Measurements from ENCODE around the gene KMT2D.

KMT2D gene, protein sequence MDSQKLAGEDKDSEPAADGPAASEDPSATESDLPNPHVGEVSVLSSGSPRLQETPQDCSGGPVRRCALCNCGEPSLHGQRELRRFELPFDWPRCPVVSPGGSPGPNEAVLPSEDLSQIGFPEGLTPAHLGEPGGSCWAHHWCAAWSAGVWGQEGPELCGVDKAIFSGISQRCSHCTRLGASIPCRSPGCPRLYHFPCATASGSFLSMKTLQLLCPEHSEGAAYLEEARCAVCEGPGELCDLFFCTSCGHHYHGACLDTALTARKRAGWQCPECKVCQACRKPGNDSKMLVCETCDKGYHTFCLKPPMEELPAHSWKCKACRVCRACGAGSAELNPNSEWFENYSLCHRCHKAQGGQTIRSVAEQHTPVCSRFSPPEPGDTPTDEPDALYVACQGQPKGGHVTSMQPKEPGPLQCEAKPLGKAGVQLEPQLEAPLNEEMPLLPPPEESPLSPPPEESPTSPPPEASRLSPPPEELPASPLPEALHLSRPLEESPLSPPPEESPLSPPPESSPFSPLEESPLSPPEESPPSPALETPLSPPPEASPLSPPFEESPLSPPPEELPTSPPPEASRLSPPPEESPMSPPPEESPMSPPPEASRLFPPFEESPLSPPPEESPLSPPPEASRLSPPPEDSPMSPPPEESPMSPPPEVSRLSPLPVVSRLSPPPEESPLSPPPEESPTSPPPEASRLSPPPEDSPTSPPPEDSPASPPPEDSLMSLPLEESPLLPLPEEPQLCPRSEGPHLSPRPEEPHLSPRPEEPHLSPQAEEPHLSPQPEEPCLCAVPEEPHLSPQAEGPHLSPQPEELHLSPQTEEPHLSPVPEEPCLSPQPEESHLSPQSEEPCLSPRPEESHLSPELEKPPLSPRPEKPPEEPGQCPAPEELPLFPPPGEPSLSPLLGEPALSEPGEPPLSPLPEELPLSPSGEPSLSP (N-terminal part only)

DNA sequence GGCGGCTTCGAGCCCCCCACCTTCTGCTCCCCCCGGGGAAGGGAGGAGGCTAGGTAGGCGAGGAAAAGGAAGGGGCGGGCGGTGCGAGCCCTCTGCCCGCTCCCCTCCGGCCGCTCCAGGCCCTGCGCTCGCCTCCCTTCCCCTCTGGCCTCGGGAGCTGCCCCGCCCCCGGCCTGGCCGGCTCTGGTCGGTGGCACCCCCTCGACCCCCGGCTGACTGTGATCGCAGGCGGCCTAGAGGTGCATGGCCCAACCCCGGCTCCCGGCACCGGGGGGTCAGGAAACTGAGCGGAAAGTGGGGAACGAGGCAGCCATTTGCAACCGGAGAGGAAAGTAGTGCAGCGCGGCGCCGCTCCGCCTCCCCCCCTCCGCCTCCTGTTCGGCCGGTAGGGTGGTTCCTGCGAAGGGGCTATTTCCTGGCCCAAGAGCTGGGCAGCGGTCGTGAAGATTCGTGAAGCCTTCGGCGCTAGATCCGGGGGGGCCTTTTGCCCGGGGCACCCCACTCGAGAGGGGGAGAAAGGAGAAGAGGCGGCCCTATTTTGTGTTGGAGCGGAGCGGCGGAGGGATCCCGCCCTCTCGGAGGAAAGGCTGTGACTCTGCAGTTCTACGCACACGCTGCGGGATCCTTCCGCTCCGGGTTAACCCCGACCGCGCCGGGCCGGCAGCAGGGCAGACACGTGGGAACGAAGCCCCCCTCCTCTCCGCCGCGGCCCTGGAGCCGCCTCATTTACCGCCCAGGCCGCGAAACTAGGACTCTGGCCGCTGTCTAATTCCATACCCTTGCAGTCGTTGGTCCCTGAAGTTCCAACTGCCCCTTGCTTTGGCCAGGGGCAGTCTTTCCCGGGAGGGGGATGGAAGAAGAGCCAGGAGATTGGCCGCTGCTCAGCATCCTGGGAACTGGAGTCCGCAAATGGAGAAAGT is at the start of gene KMT2D:
Gene KMT2D, minus strand, starts transcription at position 558 of the 920 bp plus-strand sequence. CDS start 5,470 bp downstream, outside the sequence.
- peak; percentile 86 for DNase-seq (ENCODE audit: low read depth)

DNA sequence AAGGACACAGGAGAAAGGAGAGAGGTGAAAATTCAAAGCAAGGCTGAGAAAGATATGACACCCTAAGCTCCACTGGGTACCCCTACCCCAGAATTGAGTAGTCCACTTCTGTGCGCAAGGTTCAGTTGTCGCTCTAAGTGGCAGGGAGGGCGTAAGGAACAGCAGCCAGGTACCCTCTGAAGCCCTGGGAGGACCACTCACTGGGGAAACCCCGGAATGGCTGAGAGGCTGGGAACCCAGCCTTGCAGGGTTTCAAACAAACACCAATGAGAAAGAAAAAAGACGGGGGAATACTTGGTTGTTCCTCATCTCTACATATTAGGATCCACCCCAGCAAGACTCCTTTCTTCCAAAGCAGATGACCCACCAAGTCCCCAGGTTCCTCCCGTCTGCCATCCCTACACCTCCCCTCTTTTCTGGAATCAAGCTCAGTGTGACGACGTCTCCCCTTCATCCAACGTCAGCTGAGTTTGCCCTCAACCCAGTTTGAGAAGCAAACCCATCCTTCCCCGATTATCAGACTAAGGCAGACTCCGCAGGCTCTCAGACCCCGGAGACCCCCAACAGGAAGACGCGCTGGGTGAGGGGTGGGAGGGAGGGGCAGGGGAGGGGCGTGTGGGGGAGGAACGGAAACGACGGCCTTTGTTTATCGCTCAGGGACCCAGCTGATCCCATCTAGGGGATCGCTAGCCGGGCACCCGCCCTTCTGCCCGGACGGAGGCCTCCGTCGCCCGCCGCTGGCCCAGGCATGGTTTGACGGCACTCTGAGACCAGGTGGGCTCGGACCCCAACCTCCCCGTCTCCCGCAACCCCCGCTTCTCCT is 49.3 kb upstream of the KMT2D start:
- no peak for DNase-seq (ENCODE audit: low read depth)

DNA sequence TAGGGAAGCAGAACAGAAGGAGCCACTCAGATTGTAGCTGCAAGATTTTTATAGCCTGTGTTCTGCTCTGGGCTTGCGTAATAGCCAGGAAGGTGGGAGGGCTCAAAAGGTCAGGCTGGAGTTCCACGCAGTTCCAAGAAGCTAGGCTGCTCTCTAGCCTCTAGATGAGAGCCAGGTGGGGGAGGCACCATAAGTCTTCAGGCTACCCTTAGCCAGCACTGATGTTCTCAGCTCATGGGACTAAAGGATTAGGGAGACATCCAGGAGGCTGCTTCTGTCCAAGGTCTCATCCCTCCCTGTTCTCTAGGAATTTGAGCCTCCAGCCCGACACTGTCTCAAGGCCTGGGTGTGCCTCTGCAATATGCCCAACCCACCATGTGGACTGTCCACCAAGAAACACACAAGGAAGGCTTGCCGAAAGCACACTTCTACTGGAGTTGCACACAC is 48.4 kb upstream of the KMT2D start:
- no peak for DNase-seq (ENCODE audit: low read depth)

DNA sequence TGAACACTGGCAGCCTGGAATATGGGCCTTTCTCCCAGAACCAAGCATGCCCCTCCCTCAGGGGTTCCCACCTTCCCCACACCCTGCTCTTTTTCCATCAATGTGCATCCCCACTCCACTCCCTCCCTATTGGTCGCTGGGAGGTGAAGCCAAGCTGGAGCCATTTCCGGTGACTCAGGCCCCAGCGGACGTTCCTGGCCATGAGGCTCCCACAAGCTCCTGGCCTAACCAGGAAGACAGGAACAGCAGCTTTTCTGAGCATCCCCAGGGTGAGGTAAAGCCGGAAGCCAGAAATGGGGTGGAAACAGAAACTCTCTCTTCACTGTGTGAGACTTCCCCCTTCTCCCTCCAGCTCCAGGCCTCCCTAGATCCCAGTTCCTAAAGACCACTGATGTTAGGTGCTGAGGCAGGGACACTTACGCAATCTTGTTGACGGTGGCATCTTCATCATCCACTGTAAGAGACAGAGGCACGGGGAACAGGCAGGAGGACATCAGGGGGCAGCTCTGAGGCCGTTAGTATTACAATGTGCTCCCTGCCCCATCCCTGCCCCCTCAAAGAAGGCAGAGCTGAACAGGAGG is 45.0 kb upstream of the KMT2D start:
- DNase-seq (ENCODE audit: low read depth), result no peak

DNA sequence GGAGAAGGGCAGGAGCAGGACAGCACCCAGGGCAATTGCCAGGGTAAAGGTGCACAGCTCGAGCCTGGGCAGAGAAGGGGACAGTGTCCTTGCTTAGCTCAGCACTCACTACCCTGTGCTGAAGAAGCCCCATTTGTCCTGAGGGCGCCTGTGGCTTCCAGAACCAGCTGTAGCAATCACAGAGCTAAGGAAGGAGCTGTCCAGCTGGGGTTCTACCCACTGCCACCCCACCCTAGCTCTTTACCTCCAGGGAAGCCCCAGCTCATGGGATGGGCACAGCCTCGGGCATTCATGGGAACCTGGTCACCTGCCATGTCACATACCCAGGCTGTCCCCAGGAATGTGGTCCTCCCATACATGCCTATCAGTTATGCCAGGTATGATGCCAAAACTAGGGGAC is 44.2 kb upstream of the KMT2D start:
- no peak for DNase-seq (ENCODE audit: low read depth)

DNA sequence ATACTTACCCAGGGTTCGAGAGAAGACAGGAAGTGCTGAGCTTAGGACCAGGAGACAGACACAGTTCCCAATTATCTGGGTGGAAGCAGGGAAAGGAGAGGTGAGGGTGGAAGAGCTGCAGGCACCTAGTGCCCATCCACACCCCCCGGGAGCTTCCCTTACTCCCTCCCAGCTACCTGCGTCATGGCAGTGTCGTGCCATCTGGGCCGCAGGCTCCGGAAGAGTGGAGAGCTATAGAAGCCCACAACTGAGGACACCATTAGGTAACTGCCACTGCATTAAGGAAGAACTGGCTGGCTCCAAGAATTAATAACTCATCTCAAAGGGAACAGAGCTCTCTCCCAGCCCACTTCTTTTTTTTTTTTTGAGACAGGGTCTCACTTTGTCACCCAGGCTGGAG is 39.8 kb upstream of the KMT2D start:
- no peak for DNase-seq (ENCODE audit: low read depth)

DNA sequence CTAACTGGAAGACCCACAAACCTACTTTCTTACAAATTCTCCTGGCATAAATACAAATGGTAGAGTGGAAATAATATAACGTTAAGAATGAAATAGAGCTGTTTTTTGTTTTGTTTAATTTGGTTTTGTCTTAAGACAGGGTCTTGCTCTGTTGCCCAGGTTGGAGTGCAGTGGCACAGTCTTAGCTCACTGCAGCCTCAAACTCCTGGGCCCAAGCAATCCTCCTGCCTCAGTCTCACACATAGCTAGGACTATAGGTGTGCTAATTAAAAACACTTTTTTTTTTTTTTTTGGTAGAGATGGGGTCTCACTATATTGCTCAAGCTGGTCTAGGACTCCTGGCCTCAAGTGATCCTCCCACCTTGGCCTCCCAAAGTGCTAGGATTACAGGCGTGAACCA is 38.1 kb upstream of the KMT2D start:
- no peak for DNase-seq (ENCODE audit: low read depth)

DNA sequence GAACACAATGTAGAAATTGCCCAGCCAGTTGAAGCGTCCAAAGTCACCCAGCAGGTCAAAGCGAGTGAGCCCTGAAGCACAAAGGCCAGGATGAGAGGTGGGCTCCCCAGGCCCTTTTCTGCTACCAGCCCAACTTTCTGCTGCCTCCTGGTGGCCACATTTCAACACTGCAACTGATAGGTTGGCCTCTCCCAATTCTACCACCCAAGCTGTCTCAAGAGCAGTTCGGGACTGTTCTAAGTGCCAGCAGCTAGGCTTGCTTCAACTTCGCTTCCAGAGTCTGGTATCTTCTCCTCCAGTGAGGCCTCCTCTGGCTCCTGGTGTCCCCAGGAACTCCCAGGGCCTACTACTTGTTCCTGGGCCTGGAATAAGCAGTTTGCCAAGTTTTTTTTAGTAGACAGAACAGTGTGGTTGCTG is 37.4 kb upstream of the KMT2D start:
- peak; percentile 54 for DNase-seq (ENCODE audit: low read depth)

DNA sequence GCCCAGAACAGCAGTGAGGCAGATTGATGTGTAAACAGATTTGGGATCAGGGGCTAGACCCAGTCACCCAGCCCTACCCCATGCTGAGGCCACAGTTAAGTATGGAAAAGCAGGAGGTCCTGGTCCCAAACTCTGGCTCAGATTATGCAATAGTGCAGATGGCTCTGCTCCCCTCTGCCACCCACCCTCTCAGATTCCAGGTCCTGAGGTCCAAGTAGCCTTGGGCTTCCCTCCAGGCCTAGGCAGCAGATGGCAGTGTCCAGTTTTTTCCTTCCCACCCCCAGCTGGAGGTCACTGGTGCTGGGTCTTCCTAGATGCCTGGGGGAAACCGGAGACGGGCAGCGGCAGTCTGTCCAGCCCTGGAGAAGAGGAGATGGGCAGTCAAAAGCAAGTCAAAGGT is 36.8 kb upstream of the KMT2D start:
- DNase-seq (ENCODE audit: low read depth), result no peak

DNA sequence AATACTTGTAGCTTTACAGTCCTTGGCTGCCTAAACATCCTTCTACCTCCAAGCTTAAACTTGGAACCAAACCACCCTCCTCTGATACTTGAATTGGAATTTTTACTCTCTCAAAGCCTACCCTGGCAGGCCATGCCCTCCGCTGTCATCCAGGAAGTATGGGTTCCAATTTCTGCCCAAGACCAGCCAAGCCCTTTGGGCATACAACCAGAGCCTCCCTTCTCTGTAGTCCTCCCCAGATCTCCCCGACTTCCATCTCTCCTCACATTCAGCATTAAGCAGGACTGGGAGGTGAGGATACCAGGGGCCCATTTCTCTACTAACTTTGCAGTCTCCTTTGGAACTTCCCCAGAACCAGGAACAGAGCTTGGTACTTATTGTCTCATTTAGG is 34.4 kb upstream of the KMT2D start:
- DNase-seq (ENCODE audit: low read depth), result no peak

DNA sequence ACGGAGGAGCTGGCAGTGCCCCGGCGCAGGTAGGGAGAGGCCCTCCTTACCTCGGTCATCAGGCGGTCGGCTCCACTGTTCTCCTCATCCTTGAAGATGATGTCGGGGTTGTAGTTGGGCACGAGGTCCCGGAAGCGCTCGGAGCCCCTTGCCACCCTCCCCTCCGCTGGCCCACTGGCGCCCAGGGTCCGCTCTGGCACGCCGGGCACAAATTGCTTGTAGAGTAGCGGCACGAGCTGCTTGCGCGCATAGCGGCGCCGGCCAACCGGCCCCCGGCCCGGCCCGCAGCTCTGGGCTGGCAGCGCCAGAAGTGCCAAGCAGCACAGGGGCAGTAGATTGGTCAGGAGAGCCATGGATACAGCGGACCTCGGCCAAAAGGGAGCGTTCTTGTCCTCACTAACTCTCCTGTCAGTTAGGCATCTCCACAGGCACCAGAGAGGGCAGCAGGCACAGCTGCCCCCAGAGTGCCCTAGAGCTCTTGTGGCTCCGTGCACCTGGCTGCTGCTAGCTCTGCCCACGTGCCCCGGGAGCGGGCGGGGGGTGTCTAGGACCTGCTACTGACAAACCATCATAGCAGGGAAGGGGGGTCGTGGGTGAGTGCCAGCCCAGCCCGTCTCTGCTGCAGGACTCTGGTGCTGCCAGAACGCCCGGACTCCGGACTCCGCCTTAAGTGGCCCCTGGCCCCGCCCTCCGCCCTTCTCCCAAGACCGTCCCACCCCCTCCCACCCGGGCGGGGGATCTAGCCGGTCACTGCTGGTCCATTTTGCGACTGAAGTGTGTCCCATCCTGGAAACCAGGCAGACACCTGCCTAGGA is 33.8 kb upstream of the KMT2D start, which contains the start of gene DHH:
Gene DHH, minus strand, starts transcription at position 642 of the 815 bp plus-strand sequence. Its CDS starts 289 bp downstream, at position 353.
- DNase-seq (ENCODE audit: low read depth), result no peak

DNA sequence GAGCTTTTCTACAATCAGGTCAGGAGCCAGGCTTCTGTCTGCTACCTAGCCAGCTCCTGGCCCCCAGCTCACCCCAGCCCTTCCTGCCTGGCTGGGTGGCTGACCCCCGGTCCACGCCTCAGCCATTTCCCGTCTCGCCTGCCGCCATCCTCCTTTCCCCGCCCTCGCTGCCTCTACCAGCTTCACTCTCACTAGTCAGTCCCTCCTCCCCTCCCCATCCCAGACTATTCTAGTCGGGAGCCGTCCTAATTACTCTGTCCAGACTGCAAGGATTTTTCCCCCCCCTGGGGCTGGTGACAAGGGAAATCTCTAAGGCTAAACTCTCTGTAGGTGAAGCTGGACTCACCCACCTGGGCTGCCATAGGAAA is 33.2 kb upstream of the KMT2D start:
- no peak for DNase-seq (ENCODE audit: low read depth)

DNA sequence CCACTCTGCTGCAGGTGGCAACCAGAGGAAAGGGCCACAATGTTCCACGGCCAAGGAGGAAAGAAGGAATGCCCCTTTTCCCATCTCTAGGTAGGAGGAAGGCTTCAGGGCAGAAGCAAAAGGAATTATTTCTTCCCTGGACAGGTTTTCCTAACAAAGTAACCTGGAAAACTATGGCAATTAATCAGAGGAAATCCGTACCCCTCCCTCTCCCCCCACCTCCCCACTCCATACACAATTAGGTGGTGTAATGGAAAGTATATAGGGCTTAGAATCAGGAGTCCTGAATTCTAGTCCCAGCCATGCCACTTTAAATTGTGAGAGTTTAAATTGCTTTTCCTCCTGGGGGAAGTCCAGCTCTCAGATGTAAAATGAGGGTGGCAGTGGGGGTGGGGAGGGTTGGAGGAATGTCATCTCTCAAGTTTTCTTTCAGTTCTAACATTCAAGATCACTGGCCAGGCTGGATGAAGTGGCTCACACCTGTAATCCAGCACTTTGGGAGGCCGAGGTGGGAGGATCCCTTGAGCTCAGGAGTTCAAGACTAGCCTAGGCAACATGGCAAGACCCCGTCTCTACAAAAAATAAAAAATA is 32.3 kb upstream of the KMT2D start:
- no peak for DNase-seq (ENCODE audit: low read depth)

DNA sequence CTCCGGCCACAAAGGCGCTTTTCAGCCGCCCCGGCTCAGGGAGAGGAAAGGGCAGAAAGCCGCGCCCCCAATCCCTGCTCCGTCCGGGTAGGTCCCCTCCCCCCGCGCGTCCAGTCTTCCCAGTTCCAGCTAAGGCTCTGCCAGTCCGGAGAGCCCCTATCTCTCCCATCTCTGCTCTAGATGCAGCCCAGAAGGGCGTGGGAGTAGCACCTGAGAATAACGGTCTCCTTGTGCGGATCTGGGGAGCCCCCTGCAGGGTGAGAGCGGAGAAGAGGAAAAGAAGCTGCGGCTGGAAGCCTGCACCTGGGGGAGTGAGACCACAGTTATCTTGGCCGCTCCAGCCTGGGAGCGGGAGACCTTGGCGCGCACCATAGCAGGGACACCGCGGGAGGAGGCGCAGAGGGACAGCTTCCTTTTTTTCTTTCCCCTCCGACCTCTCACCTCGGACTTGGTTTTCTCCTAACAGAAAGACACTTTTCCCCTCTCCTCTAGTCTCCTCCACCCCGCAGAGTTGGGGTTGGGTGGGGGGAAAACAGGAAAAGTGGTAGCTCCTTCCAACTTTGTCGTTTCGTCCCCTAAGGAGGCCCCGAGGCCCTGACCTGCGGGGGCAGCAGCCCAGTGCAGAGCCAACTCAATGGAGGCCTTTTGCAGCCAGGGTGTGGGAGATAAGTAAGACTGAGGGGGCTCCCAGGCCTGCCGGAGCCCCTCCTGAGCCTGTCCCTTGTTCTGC is 31.7 kb upstream of the KMT2D start:
- peak; percentile 56 for DNase-seq (ENCODE audit: low read depth)

DNA sequence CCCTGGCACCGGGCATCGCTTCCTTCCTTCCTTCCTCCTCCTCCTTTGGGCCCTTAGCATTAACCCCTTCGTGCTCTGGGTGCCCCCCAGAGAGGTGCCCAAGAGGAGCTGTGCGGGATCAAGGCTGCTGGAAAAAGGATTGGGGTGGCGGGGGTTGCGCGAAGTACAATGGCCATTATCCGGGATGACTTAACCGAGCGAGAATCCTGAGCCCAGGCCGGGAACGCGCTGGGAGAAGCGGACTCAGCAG is 31.2 kb upstream of the KMT2D start:
- DNase-seq (ENCODE audit: low read depth), result no peak

DNA sequence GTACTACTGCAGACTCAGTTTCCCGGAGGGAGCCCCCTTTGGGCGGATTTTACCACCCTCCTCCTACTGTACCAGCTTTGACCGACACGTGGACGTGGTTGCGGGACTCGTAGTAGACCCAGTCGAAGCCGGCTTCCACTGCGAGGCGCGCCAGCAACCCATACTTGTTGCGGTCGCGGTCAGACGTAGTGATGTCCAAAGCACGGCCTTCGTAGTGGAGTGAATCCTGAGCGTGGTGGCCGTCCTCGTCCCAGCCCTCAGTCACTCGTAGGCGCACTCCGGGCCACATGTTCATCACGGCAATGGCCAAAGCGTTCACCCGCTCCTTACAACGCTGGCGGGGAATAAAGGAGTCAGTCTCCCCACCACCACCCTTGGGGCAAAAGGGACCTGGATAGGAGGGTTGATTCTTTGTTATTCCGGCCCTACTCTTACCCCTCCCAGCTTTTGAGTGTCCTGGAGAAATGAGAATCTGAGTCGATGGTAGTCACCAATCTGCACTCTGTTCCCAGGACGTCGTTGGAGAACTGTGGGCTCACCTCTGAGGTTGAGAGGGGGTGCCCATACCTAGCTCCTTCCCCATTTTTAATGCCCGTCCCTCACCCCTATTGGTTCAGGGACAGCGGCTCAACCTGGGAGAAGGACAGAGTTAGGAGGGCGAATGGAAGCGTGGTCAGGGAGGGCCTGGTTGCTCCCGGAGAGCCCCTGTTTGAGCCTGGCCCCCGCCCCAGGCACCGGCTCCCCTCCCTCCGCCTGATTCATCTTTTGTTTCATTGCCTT is 30.7 kb upstream of the KMT2D start:
- DNase-seq (ENCODE audit: low read depth), result no peak

DNA sequence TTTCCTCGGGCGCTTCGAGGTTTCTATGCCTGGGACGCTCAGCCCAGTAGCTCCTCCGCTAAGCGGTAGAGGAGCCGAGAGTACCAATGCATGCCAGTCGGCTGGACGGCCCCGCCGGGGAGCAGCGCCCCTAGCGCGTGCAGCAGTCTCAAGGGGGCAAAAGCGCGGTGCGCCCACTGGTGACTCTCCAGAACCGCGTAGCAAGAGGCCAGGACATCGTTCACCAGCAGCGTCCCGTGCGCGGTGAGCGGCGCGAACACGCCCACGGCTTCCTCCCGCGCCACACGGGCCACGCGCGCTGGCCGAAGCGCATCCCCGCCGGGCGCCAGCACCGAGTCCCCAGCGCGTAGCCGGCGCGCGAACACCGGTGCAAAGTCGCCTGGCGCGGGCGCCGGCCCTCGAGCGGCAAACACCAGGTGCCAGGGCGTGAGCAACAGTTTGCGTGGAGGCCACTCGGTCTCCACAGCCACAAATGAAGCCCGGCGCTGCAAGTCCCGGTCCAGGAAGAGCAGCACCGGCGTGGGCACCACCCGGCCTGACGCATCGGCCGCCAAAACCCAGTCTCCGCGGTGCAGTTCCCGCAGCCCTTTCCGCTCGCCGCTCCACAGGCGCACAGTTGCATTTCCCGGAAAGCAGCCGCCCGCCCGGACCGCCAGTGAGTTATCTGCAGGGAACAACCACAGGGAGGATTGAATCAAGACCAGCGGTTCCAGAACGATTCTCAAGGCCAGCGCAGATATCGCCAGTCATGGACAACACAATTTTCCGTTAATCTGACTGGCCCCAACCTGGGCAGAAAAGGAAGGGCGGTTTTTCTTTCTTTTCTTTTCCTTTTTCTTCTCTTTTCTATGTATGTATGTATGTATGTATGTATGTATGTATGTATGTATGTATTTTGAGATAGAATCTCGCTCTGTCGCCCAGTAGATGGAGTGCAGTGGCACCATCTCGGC is 29.5 kb upstream of the KMT2D start:
- DNase-seq (ENCODE audit: low read depth), result no peak

Measured in activated T-cell treated with anti-CD3 and anti-CD28 coated beads for 48 hours (primary cell).